Measurements from ENCODE around the gene HCN2. TPM values are rescaled to one million over a fixed set of nuclear protein-coding genes. Genes with fewer than 3 reads are reported as not detected.

Gene HCN2
- total and polyA plus RNA-seq, 2 of the 8 experiments (the other 6 are each of a cell fraction or from before 2014, with no cell fraction given), result 1.0 to 4.0 TPM

- TF ChIP-seq EGR1 (IDR thresholded peaks at IDR 0.05; ENCODE audit: borderline replicate concordance, low read depth, low read length), result no peak
- TF ChIP-seq KDM5A (IDR thresholded peaks at IDR 0.05; ENCODE audit: low read length), result no peak
- TF ChIP-seq JUND (IDR thresholded peaks at IDR 0.05; ENCODE audit: low read length), result peak; percentile 47; the same call in 1 of the 2 replicates
- no peak for TF ChIP-seq NANOG (IDR thresholded peaks at IDR 0.05; ENCODE audit: insufficient read depth, low read depth, low read length, poor library complexity, severe bottlenecking)
- no peak for TF ChIP-seq BRCA1 (IDR thresholded peaks at IDR 0.05; ENCODE audit: low read depth, low read length)
- TF ChIP-seq BACH1 (IDR thresholded peaks at IDR 0.05; ENCODE audit: low read length), result no peak
- no peak for TF ChIP-seq ASH2L (IDR thresholded peaks at IDR 0.05; ENCODE audit: low read length)
- TF ChIP-seq KDM1A (IDR thresholded peaks at IDR 0.05; ENCODE audit: borderline replicate concordance, low read length), result no peak
- TF ChIP-seq SIN3A (conservative IDR thresholded peaks at IDR 0.05 in 1 of 2, IDR thresholded peaks at IDR 0.05 in 1 of 2; ENCODE audit: low read depth in 1 of 2, low read length in 2 of 2), result 0 out of 4 replicates have a peak, but pooled peaks of 1 of the 2 experiments have one; percentile 62
- TF ChIP-seq RFX5 (IDR thresholded peaks at IDR 0.05; ENCODE audit: borderline replicate concordance, low read depth, low read length), result no peak
- no peak for TF ChIP-seq BCL11A (IDR thresholded peaks at IDR 0.05; ENCODE audit: low read depth in 2 of 2, low read length in 2 of 2)
- 0 out of 2 replicates have a peak, but pooled peaks have one; percentile 12 for TF ChIP-seq TEAD4 (IDR thresholded peaks at IDR 0.05; ENCODE audit: low read depth, low read length)
- TF ChIP-seq CHD1 (IDR thresholded peaks at IDR 0.05; ENCODE audit: low read depth, low read length), result no peak
- TF ChIP-seq POLR2AphosphoS5 (IDR thresholded peaks at IDR 0.05; ENCODE audit: low read depth, low read length), result no peak
- no peak for TF ChIP-seq TAF1 (IDR thresholded peaks at IDR 0.05; ENCODE audit: low read depth, low read length)
- TF ChIP-seq RAD21 (IDR thresholded peaks at IDR 0.05 in 1 of 2, conservative IDR thresholded peaks at IDR 0.05 in 1 of 2; ENCODE audit: low read depth in 2 of 2, low read length in 2 of 2), result peak; percentile 98
- TF ChIP-seq TBP (IDR thresholded peaks at IDR 0.05; ENCODE audit: low read depth, low read length), result peak; percentile 30; the same call in 1 of the 2 replicates
- TF ChIP-seq EP300 (IDR thresholded peaks at IDR 0.05; ENCODE audit: borderline replicate concordance in 1 of 2, low read depth in 2 of 2, low read length in 2 of 2), result no peak
- no peak for TF ChIP-seq KDM4A (IDR thresholded peaks at IDR 0.05; ENCODE audit: low read depth, low read length, severe bottlenecking)
- no peak for TF ChIP-seq ATF2 (IDR thresholded peaks at IDR 0.05; ENCODE audit: low read length)
- TF ChIP-seq EZH2 (IDR thresholded peaks at IDR 0.05; ENCODE audit: low read depth, low read length, severe bottlenecking), result no peak
- no peak for TF ChIP-seq ATF3 (IDR thresholded peaks at IDR 0.05; ENCODE audit: insufficient read depth, low read depth, low read length)
- TF ChIP-seq SIX5 (IDR thresholded peaks at IDR 0.05; ENCODE audit: low read depth, low read length), result no peak
These were observed 75.3 kb downstream of the HCN2 start (continued) for GRCh38 chr19:664913-665443.
